Activated T-helper 17 cell treated with anti-CD3 and anti-CD28 coated beads, Interleukin-2, amount 50 U/mL, for 72 hours (primary cell): Measurements from ENCODE around the gene MPC1. TPM values are rescaled to one million over a fixed set of nuclear protein-coding genes. Genes with fewer than 3 reads are reported as not detected.
A peak's percentile ranks its signal among the peaks of the same experiment; 100 is the strongest.
"Not testable (repeated sequence)": the region's sequence is repeated elsewhere in the genome, so short reads cannot be mapped to it uniquely, and the experiment has no call there.

Experiments used
- ATAC-seq: fragments of 150-1000 bp; cut with Tn5 transposase; replicated peaks from 2 replicates; pipeline ENCODE4 v1.10.0; 2021; ENCODE audit warnings: mild to moderate bottlenecking, moderate library complexity
- H3K27ac Mint-ChIP-seq: one replicate; pipeline ENCODE4 v1.8.0; 2022; ENCODE audit warnings: mixed read lengths
- H3K27me3 Mint-ChIP-seq: one replicate; pipeline ENCODE4 v1.8.0; 2022; ENCODE audit warnings: mixed read lengths
- H3K36me3 Mint-ChIP-seq: one replicate; pipeline ENCODE4 v1.8.0; 2022; ENCODE audit warnings: low read depth, mild to moderate bottlenecking, mixed read lengths
- H3K4me1 Mint-ChIP-seq: one replicate; pipeline ENCODE4 v1.8.0; 2022; ENCODE audit warnings: mixed read lengths
- H3K4me3 Mint-ChIP-seq: one replicate; pipeline ENCODE4 v1.8.0; 2022; ENCODE audit warnings: mild to moderate bottlenecking, mixed read lengths
- H3K9me3 Mint-ChIP-seq: one replicate; pipeline ENCODE4 v1.8.0; 2022; ENCODE audit warnings: mixed read lengths
- total RNA-seq, 2 donors: library from RNA; stranded (reverse); gene quantifications; one replicate each; pipeline ENCODE4 v1.2.3, GENCODE V29; 2022

Gene MPC1
- total RNA-seq, 2 donors from 2014 or later = 6.5 to 15.9 TPM

GRCh38 chr6:166354143-166354542 is 28.6 kb downstream of the MPC1 start:
- no peak overlapping the region for H3K4me3 Mint-ChIP-seq
- H3K27me3 Mint-ChIP-seq = peaks cover 15% of the 10 kb centered on the region
- no peaks in the 10 kb centered on the region for H3K36me3 Mint-ChIP-seq
- no peak for ATAC-seq
- H3K9me3 Mint-ChIP-seq = peaks cover 7% of the 10 kb centered on the region
- no peaks in the 10 kb centered on the region for H3K4me1 Mint-ChIP-seq
- H3K27ac Mint-ChIP-seq = no peak overlapping the region

- Mint-ChIP-seq H3K9me3 (peaks cover 7% of the 10 kb centered on the region), H3K27me3 (peaks cover 15% of the 10 kb centered on the region), H3K36me3 (no peaks in the 10 kb centered on the region), H3K27ac (no peak overlapping the region), H3K4me3 (no peak overlapping the region), H3K4me1 (no peaks in the 10 kb centered on the region)
- no peak for ATAC-seq
Measured at GRCh38 chr6:166353507-166353906, 29.2 kb downstream of the MPC1 start.

GRCh38 chr6:166352923-166353322 is 29.8 kb downstream of the MPC1 start:
- no peak overlapping the region for H3K27ac Mint-ChIP-seq
- peaks cover 7% of the 10 kb centered on the region for H3K9me3 Mint-ChIP-seq
- H3K4me3 Mint-ChIP-seq = no peak overlapping the region
- ATAC-seq = no peak
- H3K4me1 Mint-ChIP-seq = peaks cover 5% of the 10 kb centered on the region
- peaks cover 15% of the 10 kb centered on the region for H3K27me3 Mint-ChIP-seq
- H3K36me3 Mint-ChIP-seq = no peaks in the 10 kb centered on the region

- H3K9me3 Mint-ChIP-seq = peaks cover 7% of the 10 kb centered on the region
- peaks cover 15% of the 10 kb centered on the region for H3K27me3 Mint-ChIP-seq
- peaks cover 8% of the 10 kb centered on the region for H3K4me1 Mint-ChIP-seq
- H3K27ac Mint-ChIP-seq = no peak overlapping the region
- ATAC-seq = no peak
- H3K36me3 Mint-ChIP-seq = no peaks in the 10 kb centered on the region
- H3K4me3 Mint-ChIP-seq = no peak overlapping the region
Measured at GRCh38 chr6:166351715-166352285, 30.9 kb downstream of the MPC1 start.

- H3K27ac Mint-ChIP-seq = no peak overlapping the region
- H3K27me3 Mint-ChIP-seq = peaks cover 5% of the 10 kb centered on the region
- peak; percentile 35 for ATAC-seq
Measured at GRCh38 chr6:166348305-166348949, 34.3 kb downstream of the MPC1 start.

DNA sequence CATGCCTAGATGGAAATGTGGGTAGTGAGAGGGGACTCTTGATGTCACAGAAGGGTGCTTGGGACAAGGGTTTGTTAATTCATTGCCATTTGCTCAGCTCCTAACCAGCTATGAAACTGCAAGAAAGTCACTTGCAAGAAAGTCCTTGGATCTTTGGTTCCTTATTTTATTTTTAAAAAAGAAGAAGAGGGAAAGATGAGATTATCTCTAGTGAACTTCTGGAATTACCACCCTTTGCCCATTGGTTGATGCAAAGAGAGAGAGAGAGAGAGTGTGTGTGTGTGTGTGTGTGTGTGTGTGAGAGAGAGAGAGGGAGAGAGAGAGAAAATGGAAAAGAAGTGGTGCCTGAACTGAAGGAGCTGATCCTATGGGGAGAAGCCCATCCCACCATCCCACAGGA is 35.8 kb downstream of the MPC1 start:
- no peak for ATAC-seq
- peaks cover 1% of the 10 kb centered on the region for H3K36me3 Mint-ChIP-seq
- no peak overlapping the region for H3K4me3 Mint-ChIP-seq
- peaks cover 8% of the 10 kb centered on the region for H3K4me1 Mint-ChIP-seq
- peaks cover 3% of the 10 kb centered on the region for H3K27me3 Mint-ChIP-seq
- no peak overlapping the region for H3K27ac Mint-ChIP-seq
- peaks cover 7% of the 10 kb centered on the region for H3K9me3 Mint-ChIP-seq

More at GRCh38 chr6:166348305-166348949, 34.3 kb downstream of the MPC1 start:
- peaks cover 8% of the 10 kb centered on the region for H3K4me1 Mint-ChIP-seq
- H3K9me3 Mint-ChIP-seq = peaks cover 7% of the 10 kb centered on the region
- no peaks in the 10 kb centered on the region for H3K36me3 Mint-ChIP-seq
- no peak overlapping the region for H3K4me3 Mint-ChIP-seq

GRCh38 chr6:166346449-166346848 is 36.3 kb downstream of the MPC1 start:
- H3K27me3 Mint-ChIP-seq = no peaks in the 10 kb centered on the region
- peaks cover 6% of the 10 kb centered on the region for H3K36me3 Mint-ChIP-seq
- no peak overlapping the region for H3K4me3 Mint-ChIP-seq
- no peak overlapping the region for H3K27ac Mint-ChIP-seq
- peaks cover 7% of the 10 kb centered on the region for H3K9me3 Mint-ChIP-seq
- peaks cover 12% of the 10 kb centered on the region for H3K4me1 Mint-ChIP-seq
- ATAC-seq = no peak

GRCh38 chr6:166345672-166346071 is 37.1 kb downstream of the MPC1 start:
- not testable (repeated sequence) for H3K36me3 Mint-ChIP-seq, H3K27me3 Mint-ChIP-seq, H3K9me3 Mint-ChIP-seq, H3K27ac Mint-ChIP-seq, H3K4me3 Mint-ChIP-seq, ATAC-seq
- H3K4me1 Mint-ChIP-seq = peaks cover 13% of the 10 kb centered on the region

GRCh38 chr6:166344921-166345320 is 37.8 kb downstream of the MPC1 start:
- not testable (repeated sequence) for H3K36me3 Mint-ChIP-seq, H3K9me3 Mint-ChIP-seq, H3K27me3 Mint-ChIP-seq, ATAC-seq, H3K4me3 Mint-ChIP-seq, H3K27ac Mint-ChIP-seq
- H3K4me1 Mint-ChIP-seq = peaks cover 13% of the 10 kb centered on the region

- no peak for ATAC-seq
- H3K36me3 Mint-ChIP-seq = peaks cover 6% of the 10 kb centered on the region
- peaks cover 13% of the 10 kb centered on the region for H3K4me1 Mint-ChIP-seq
- H3K27ac Mint-ChIP-seq = no peak overlapping the region
- H3K9me3 Mint-ChIP-seq = no peaks in the 10 kb centered on the region
- no peaks in the 10 kb centered on the region for H3K27me3 Mint-ChIP-seq
- no peak overlapping the region for H3K4me3 Mint-ChIP-seq
Measured at GRCh38 chr6:166344240-166344639, 38.5 kb downstream of the MPC1 start.

- Mint-ChIP-seq H3K9me3 (no peaks in the 10 kb centered on the region), H3K4me3 (peak overlapping the region; percentile 91), H3K4me1 (peaks cover 11% of the 10 kb centered on the region)
Measured at GRCh38 chr6:166343150-166343487, 39.6 kb downstream of the MPC1 start.

GRCh38 chr6:166342349-166343149 is 40.2 kb downstream of the MPC1 start, which contains the start of gene SFT2D1:
Gene SFT2D1, minus strand, starts transcription at chr6:166342545. Its CDS starts 64 bp downstream, at chr6:166342481.
- no peaks in the 10 kb centered on the region for H3K27me3 Mint-ChIP-seq
- peaks cover 6% of the 10 kb centered on the region for H3K36me3 Mint-ChIP-seq
- peak within 1 kb of the TSS; percentile 91 for H3K4me3 Mint-ChIP-seq
- peaks cover 6% of the 10 kb centered on the region for H3K4me1 Mint-ChIP-seq
- peak within 1 kb of the TSS; percentile 92 for H3K27ac Mint-ChIP-seq
- ATAC-seq = peak; percentile 93
- no peaks in the 10 kb centered on the region for H3K9me3 Mint-ChIP-seq

More at GRCh38 chr6:166343150-166343487, 39.6 kb downstream of the MPC1 start:
- Mint-ChIP-seq H3K27ac (peak overlapping the region; percentile 47), H3K27me3 (no peaks in the 10 kb centered on the region), H3K36me3 (peaks cover 6% of the 10 kb centered on the region)
- ATAC-seq = no peak

- Mint-ChIP-seq H3K4me3 (peak overlapping the region; percentile 91), H3K9me3 (no peaks in the 10 kb centered on the region), H3K4me1 (peaks cover 10% of the 10 kb centered on the region)
Measured at GRCh38 chr6:166341977-166342348, 40.8 kb downstream of the MPC1 start.

GRCh38 chr6:166341464-166341863 is 41.3 kb downstream of the MPC1 start:
- Mint-ChIP-seq H3K4me1 (peaks cover 10% of the 10 kb centered on the region), H3K9me3 (no peaks in the 10 kb centered on the region), H3K27ac (peak overlapping the region; percentile 92), H3K4me3 (peak overlapping the region; percentile 91), H3K36me3 (peaks cover 6% of the 10 kb centered on the region), H3K27me3 (no peaks in the 10 kb centered on the region)
- ATAC-seq = no peak

More at GRCh38 chr6:166341977-166342348, 40.8 kb downstream of the MPC1 start:
- peak; percentile 20 for ATAC-seq
- H3K27me3 Mint-ChIP-seq = no peaks in the 10 kb centered on the region
- peaks cover 6% of the 10 kb centered on the region for H3K36me3 Mint-ChIP-seq
- peak overlapping the region; percentile 92 for H3K27ac Mint-ChIP-seq

DNA sequence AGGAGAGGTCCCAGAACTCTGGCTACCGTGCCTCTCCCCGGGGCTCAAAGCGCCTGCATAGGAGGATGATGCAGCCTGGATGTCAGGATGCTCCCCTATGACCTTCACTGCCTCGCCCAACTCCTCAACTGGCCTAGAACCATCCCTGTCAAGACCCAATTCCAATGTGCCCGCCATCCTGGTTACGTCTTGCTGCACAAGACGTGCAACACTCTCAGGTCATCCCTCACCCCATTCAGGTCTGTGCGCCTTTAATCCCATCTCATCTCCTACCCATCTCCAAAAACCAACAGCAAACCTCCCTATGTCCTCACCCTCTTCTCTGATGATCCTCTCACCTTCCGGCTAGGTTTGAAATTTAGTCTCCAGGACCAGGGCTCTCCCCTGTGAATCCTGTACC is 43.9 kb downstream of the MPC1 start:
- peaks cover 22% of the 10 kb centered on the region for H3K4me1 Mint-ChIP-seq
- peaks cover 7% of the 10 kb centered on the region for H3K36me3 Mint-ChIP-seq
- no peaks in the 10 kb centered on the region for H3K27me3 Mint-ChIP-seq
- ATAC-seq = no peak
- H3K4me3 Mint-ChIP-seq = no peak overlapping the region
- H3K9me3 Mint-ChIP-seq = no peaks in the 10 kb centered on the region
- no peak overlapping the region for H3K27ac Mint-ChIP-seq
